GM21447 (cell line): ENCODE data around the gene DDX41.
"Not testable (repeated sequence)": the region's sequence is repeated elsewhere in the genome, so short reads cannot be mapped to it uniquely, and the experiment has no call there.

Source experiments
- ATAC-seq: cut with Tn5 transposase; IDR thresholded peaks from one replicate; pipeline ENCODE4 v1.9.1; 2021; ENCODE audit not compliant: unreplicated experiment

Gene DDX41

GRCh38 chr5:177498013-177498787, 18.6 kb downstream of the DDX41 start:
- ATAC-seq, result peak; percentile 8

- ATAC-seq, result peak; percentile 75
Observed at GRCh38 chr5:177497292-177498012, 19.3 kb downstream of the DDX41 start, which contains the start of gene PDLIM7. PDLIM7 (minus strand) TSS chr5:177497604; CDS start chr5:177496512, 1,092 bp downstream.

GRCh38 chr5:177496727-177497291, 20.0 kb downstream of the DDX41 start:
- ATAC-seq, result no peak

- ATAC-seq, result no peak
Observed at GRCh38 chr5:177496070-177496726, 20.6 kb downstream of the DDX41 start.

GRCh38 chr5:177495243-177496060, 21.3 kb downstream of the DDX41 start:
- no peak for ATAC-seq

- ATAC-seq, result no peak
Observed at GRCh38 chr5:177494346-177495195, 22.2 kb downstream of the DDX41 start.

- no peak for ATAC-seq
Observed at GRCh38 chr5:177493795-177494345, 22.9 kb downstream of the DDX41 start.

- no peak for ATAC-seq
Observed at GRCh38 chr5:177492841-177493240, 23.9 kb downstream of the DDX41 start.

GRCh38 chr5:177491983-177492746, 24.6 kb downstream of the DDX41 start:
- ATAC-seq, result no peak

- no peak for ATAC-seq
Observed at GRCh38 chr5:177491429-177491945, 25.3 kb downstream of the DDX41 start.

- ATAC-seq, result no peak
Observed at GRCh38 chr5:177490992-177491391, 25.8 kb downstream of the DDX41 start.

GRCh38 chr5:177490311-177490991, 26.3 kb downstream of the DDX41 start:
- no peak for ATAC-seq

GRCh38 chr5:177489119-177489716, 27.5 kb downstream of the DDX41 start:
- no peak for ATAC-seq

GRCh38 chr5:177487975-177488374, 28.8 kb downstream of the DDX41 start:
- no peak for ATAC-seq

- ATAC-seq, result no peak
Observed at GRCh38 chr5:177487144-177487543, 29.6 kb downstream of the DDX41 start.

GRCh38 chr5:177486256-177486655, 30.5 kb downstream of the DDX41 start:
- ATAC-seq, result no peak

- not testable (repeated sequence) for ATAC-seq
Observed at GRCh38 chr5:177485753-177486152, 31.0 kb downstream of the DDX41 start.
